Activated T-cell treated with anti-CD3 and anti-CD28 coated beads for 1 hour (primary cell): ENCODE data around the gene SKA3.

ENCODE experiments used
- DNase-seq: peaks from one replicate; pipeline ENCODE4 v3.0.0-alpha.2; 2020; ENCODE audit warnings: low read depth

The SKA3 gene

GRCh38 chr13:21111546-21111945, 64.8 kb downstream of the SKA3 start:
- DNase-seq, result no peak

- no peak for DNase-seq
These were observed 67.2 kb downstream of the SKA3 start for GRCh38 chr13:21109168-21109567.

GRCh38 chr13:21106089-21106488, 70.3 kb downstream of the SKA3 start:
- DNase-seq, result no peak

GRCh38 chr13:21104199-21105019, 71.9 kb downstream of the SKA3 start:
- no peak for DNase-seq
